HG02981 (cell line): ENCODE measurements around the gene ATP6V0C.
"Not testable (repeated sequence)": the region's sequence is repeated elsewhere in the genome, so short reads cannot be mapped to it uniquely, and the experiment has no call there.

Source experiments
- ATAC-seq: cut with Tn5 transposase; IDR thresholded peaks from one replicate; pipeline ENCODE4 v1.9.1; 2021; ENCODE audit warnings: mild to moderate bottlenecking, moderate library complexity; ENCODE audit not compliant: unreplicated experiment

ATP6V0C gene

DNA sequence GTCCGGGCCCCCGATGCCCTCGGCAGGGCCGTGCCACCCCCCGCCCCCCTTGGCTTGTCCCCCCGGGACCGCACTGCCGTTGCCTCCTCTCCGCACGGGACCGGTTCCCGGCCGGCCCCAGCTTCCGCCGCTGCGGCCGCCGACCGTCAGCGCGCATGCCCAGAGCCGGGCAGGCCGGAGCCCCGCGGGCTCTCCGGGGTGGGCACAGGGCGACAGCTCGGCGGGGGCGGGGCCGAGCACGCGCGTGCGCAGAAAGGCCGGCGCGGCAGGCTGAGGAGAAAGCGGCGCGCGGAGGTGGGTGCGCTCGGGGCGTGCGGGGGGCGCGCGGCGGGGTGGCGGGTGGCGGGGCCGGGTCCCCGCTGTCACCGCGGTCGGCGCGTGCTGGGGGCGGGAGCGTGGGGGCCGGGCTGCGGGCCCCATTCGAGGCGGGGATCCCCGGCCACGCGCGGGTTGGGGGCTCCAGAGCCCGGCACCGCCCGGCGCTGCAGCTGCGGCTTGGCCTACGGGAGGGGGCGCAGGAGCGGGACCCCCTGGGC, 38.8 kb upstream of the ATP6V0C start, which contains the start of gene TBC1D24:
TBC1D24 (plus strand) TSS at position 251 of the 536 bp plus-strand sequence. CDS start 21,022 bp downstream, outside the sequence.
- peak; percentile 44 for ATAC-seq

GRCh38 chr16:2475413-2476344, 38.1 kb upstream of the ATP6V0C start:
- peak; percentile 17 for ATAC-seq

GRCh38 chr16:2476345-2476720, 37.4 kb upstream of the ATP6V0C start:
- no peak for ATAC-seq

- ATAC-seq: no peak
Measured at GRCh38 chr16:2476741-2477140, 37.0 kb upstream of the ATP6V0C start.

- no peak for ATAC-seq
Measured at GRCh38 chr16:2477327-2477726, 36.4 kb upstream of the ATP6V0C start.

DNA sequence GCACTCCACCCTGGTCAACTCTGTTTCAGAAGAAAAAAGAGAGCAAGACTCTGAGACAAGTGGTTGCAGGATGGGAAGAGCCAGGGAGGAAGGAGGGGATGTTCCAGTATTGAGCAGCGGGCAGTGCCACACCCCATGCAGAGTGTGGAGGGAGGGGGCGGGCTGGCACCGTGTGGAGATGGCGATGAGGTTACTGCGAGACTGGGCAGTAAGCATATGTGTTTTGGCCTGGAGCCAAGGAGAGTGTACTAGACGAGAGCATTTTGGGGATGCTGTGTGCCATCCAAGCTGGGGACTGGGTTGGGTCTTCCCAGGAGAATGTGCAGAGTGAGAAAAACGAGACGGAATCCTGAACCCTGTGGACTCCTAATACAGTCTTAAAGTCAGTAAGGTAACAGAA, 35.5 kb upstream of the ATP6V0C start:
- no peak for ATAC-seq

DNA sequence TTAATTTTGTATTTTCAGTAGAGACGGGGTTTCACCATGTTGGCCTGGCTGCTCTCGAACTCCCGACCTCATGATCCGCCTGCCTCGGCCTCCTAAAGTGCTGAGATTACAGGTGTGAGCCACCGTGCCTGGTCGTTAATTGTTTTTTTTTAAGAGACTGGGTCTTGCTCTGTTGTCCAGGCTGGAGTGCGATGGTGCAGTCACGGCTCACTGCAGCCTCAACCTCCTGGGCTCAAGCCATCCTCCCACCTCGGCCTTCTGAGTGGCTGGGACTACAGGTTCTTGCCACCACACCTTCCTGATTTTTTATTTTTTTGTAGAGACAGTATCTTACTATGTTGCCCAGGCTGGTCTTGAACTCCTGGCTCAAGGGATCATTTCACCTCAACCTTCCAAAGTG, 33.8 kb upstream of the ATP6V0C start:
- ATAC-seq: not testable (repeated sequence)

GRCh38 chr16:2480948-2481347, 32.8 kb upstream of the ATP6V0C start:
- ATAC-seq: no peak

GRCh38 chr16:2481676-2482075, 32.1 kb upstream of the ATP6V0C start:
- no peak for ATAC-seq

GRCh38 chr16:2482249-2482648, 31.5 kb upstream of the ATP6V0C start:
- no peak for ATAC-seq

- ATAC-seq: no peak
Measured at GRCh38 chr16:2482708-2483534, 30.8 kb upstream of the ATP6V0C start.

GRCh38 chr16:2483939-2484897, 29.5 kb upstream of the ATP6V0C start:
- ATAC-seq: no peak

GRCh38 chr16:2484898-2485508, 28.7 kb upstream of the ATP6V0C start:
- ATAC-seq: no peak

DNA sequence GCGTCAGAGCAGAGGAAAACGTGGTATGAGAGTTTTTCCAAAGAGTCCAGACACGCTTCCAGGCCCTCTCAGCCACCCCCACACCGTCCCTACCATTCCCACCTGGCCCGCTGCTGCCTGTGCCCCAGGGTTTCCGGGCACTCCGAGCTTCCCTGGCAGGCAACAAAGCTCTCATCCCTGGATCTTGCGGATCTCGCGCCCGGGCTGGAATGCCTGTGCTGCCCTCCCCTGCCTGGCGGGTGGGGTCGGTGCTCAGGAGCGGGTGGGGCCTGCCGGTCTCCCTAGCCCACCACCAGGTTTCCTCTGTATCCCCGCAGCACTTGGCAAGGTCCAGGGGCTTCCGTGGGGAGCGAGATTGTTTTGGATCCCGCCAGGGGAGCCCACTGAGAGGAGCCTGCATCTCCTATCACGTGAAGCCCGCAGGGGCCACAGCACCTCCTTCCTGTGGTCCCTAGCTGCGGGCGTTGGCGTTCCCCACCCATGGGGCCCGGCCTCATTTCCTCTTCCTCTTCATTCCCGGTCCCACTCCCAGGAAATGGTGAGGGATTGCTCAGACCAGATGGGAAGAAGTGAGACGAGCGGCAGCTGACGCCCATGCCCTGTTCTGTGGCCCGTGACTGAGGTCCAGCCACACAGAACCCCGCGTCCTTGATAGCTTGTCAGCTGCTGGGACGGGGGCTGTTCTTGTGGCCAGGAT, 27.8 kb upstream of the ATP6V0C start:
- ATAC-seq: no peak

DNA sequence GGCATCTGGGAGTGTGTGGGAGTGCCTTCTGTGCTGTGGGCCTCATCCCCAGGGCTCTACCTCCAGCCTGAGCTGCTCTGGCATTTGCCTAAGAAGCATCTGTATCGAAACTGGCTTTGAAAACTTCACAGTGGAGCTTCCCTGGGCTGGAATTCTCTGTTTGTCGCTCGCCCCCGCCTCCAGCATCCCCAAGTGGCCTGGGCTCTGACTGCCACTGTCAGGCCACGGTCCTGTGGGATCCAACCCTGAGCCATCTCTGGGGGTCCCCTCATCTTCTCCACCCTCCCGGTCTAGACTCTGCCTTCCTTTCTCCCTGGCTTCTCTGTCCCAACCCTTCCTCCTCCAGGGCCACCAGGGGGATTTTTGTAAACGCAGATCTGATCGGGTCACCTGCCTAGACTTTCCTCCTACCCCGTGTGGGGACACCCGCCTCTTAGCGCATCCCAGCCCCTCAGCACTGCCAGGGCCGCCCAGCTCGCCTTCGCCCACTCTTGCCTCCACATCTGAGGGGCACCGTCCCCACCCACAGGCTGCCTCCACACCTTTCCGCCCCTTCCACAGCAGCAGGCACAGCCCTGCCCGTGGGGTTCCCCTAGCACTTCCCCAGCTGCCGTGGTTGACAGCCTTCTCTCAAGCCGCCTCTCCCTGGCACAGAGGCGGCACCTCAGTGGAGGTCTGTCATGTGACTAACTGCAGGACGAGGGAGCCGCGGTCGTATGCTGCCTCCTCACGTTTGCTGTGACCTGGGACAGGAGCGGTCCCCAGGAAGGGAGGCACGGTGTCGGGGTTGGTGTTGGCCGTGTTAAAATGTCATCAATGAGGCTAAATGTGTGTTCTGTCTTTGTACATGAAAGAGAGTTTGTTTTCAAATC, 26.9 kb upstream of the ATP6V0C start:
- ATAC-seq: peak; percentile 62

- no peak for ATAC-seq
Measured at GRCh38 chr16:2487517-2487842, 26.3 kb upstream of the ATP6V0C start.

GRCh38 chr16:2487903-2488531, 25.7 kb upstream of the ATP6V0C start:
- no peak for ATAC-seq

DNA sequence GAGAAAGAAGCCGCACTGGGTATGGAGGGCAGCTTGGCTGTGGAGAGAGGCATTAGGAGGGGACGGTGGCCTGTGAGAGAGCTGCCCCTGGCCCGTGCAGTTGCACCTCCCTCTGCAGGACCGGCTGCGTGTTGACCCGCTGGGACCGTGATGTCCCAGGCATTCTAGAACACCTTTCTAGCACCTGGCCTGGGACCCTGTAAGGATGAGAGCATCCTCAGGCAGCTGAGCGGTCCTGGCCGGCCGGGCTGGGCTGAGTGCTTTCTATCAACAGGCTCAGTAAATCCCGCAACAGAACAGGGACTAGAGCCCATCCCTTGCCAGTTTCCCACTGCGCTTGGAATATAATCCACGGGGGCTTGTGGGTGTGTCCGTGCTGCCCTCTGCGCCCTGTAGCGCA, 24.2 kb upstream of the ATP6V0C start:
- ATAC-seq: no peak
